22Rv1 (cell line): ENCODE measurements around the gene APEX2.

ENCODE experiments used
- CTCF ChIP-seq: fragments of 450-650 bp; IDR thresholded peaks from 2 replicates; pipeline ENCODE4 v1.5.1; 2017; ENCODE audit warnings: mild to moderate bottlenecking
- ZFX ChIP-seq: fragments of 450-650 bp; IDR thresholded peaks from 2 replicates; pipeline ENCODE4 v1.6.1; 2017; ENCODE audit warnings: antibody characterized with exemption, borderline replicate concordance

GRCh38 chrX:54950730-54951375 lies 49.3 kb upstream of the APEX2 start:
- TF ChIP-seq CTCF (no peak), ZFX (no peak)
